SK-N-MC (cell line): ENCODE measurements around the gene CHST9.

ENCODE experiments used
- EZH2 ChIP-seq: fragments of 200-600 bp; sonication (generic); IDR thresholded peaks from one replicate; pipeline ENCODE4 v1.6.1; 2017; ENCODE audit warnings: antibody characterized with exemption
- FOXP2 ChIP-seq: optimal IDR thresholded peaks from 2 replicates; pipeline ENCODE3; 2011; ENCODE audit warnings: mild to moderate bottlenecking, moderate library complexity; ENCODE audit not compliant: insufficient read depth; ENCODE audit errors: extremely low read length, control extremely low read depth
- POLR2AphosphoS5 ChIP-seq: IDR thresholded peaks from 2 replicates; pipeline ENCODE4 v1.6.1; 2012; ENCODE audit warnings: mild to moderate bottlenecking, low read depth, low read length, borderline replicate concordance

DNA sequence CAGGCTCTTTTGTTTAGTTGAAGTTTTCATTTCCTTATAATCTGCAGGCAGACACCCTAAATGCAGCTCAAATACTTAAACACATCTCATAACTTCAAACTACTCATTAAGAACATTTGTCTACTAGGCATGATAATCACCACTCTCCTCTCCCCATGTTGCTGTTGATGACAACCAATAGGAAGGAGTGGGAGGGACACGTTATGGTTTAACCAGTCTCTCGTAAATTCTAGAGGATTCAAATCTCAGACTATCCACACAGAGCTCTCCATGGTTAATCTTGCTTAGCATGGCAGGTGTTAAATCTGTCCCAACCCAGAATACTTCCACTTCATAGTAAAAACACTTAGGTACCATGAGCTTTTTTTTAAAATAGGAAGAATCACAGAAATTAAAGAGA, 192.2 kb downstream of the CHST9 start:
- TF ChIP-seq FOXP2: no peak
- TF ChIP-seq POLR2AphosphoS5: no peak
- TF ChIP-seq EZH2: no peak
